HepG2 (cell line): ENCODE data around the gene GZF1. TPM values are rescaled to one million over a fixed set of nuclear protein-coding genes. Genes with fewer than 3 reads are reported as not detected.

Experiments used
- AFF4 ChIP-seq: sonication (generic); formaldehyde crosslinking; IDR thresholded peaks from 2 replicates; pipeline ENCODE4 v1.4.0; 2020; ENCODE audit warnings: missing genetic modification reagents
- CEBPG ChIP-seq: IDR thresholded peaks from 2 replicates; pipeline ENCODE4 v1.6.1; 2016
- DBP ChIP-seq: sonication (generic); formaldehyde crosslinking; IDR thresholded peaks from 2 replicates; pipeline ENCODE4 v1.4.0; 2020; ENCODE audit warnings: missing genetic modification reagents; ENCODE audit errors: not compliant biosample characterization
- HMGXB3 ChIP-seq: sonication (generic); formaldehyde crosslinking; IDR thresholded peaks from 2 replicates; pipeline ENCODE4 v1.4.0; 2020; ENCODE audit warnings: missing genetic modification reagents, borderline replicate concordance
- MTA1 ChIP-seq: sonication (generic); formaldehyde crosslinking; IDR thresholded peaks from 2 replicates; pipeline ENCODE4 v1.4.0; 2020; ENCODE audit warnings: missing genetic modification reagents, mild to moderate bottlenecking, borderline replicate concordance
- PHF21A ChIP-seq: sonication (generic); formaldehyde crosslinking; IDR thresholded peaks from 2 replicates; pipeline ENCODE4 v1.5.0; 2020; ENCODE audit warnings: mild to moderate bottlenecking, missing genetic modification reagents
- PPARG ChIP-seq: conservative IDR thresholded peaks from 2 replicates; pipeline ENCODE4 v1.6.1; 2016; ENCODE audit warnings: missing biosample characterization, missing genetic modification reagents
- RAD51 ChIP-seq: fragments of 450-650 bp; IDR thresholded peaks from 2 replicates; pipeline ENCODE4 v1.6.1; 2016; ENCODE audit warnings: borderline replicate concordance
- RFX3 ChIP-seq: IDR thresholded peaks from 2 replicates; pipeline ENCODE4 v1.6.1; 2016; ENCODE audit warnings: missing biosample characterization, missing genetic modification reagents
- SMARCE1 ChIP-seq: fragments of 450-650 bp; IDR thresholded peaks from 2 replicates; pipeline ENCODE4 v1.6.1; 2017; ENCODE audit warnings: borderline replicate concordance
- SP140L ChIP-seq: sonication (generic); formaldehyde crosslinking; IDR thresholded peaks from 2 replicates; pipeline ENCODE4 v1.4.0; 2020; ENCODE audit warnings: missing genetic modification reagents, borderline replicate concordance
- TFAP4 ChIP-seq: sonication (generic); IDR thresholded peaks from 2 replicates; pipeline ENCODE4 v1.6.1; 2016; ENCODE audit warnings: low read depth, borderline replicate concordance
- USF2 ChIP-seq, 2 experiments: sonication (generic) in 1 of 2; formaldehyde crosslinking in 1 of 2; IDR thresholded peaks; 2 replicates each; pipeline versions ENCODE4 v1.5.1 to v1.6.1; 2011 to 2020; ENCODE audit warnings: borderline replicate concordance in 1 of 2, low read depth in 1 of 2, low read length in 1 of 2, mild to moderate bottlenecking in 1 of 2, missing genetic modification reagents in 1 of 2, moderate library complexity in 1 of 2
- ZNF432 ChIP-seq: sonication (generic); formaldehyde crosslinking; IDR thresholded peaks from 2 replicates; pipeline ENCODE4 v1.5.0; 2020; ENCODE audit warnings: missing genetic modification reagents, mild to moderate bottlenecking, borderline replicate concordance
- ZNF484 ChIP-seq: sonication (generic); formaldehyde crosslinking; IDR thresholded peaks from 2 replicates; pipeline ENCODE4 v1.5.1; 2020; ENCODE audit warnings: mild to moderate bottlenecking, low read depth, missing genetic modification reagents, borderline replicate concordance
- ZNF552 ChIP-seq: sonication (generic); formaldehyde crosslinking; IDR thresholded peaks from 2 replicates; pipeline ENCODE4 v1.9.0; 2022; ENCODE audit warnings: missing genetic modification reagents, mild to moderate bottlenecking, borderline replicate concordance
- ZNF775 ChIP-seq: sonication (generic); formaldehyde crosslinking; IDR thresholded peaks from 2 replicates; pipeline ENCODE4 v1.4.0; 2020; ENCODE audit warnings: missing genetic modification reagents, mild to moderate bottlenecking, moderate library complexity, borderline replicate concordance
- ZNF816 ChIP-seq: sonication (generic); formaldehyde crosslinking; IDR thresholded peaks from 2 replicates; pipeline ENCODE4 v1.8.0; 2022; ENCODE audit warnings: missing genetic modification reagents, mild to moderate bottlenecking, borderline replicate concordance
- polyA plus RNA-seq, 8 experiments: library from polyadenylated mRNA; depleted of rRNA in 3 of 8; stranded (reverse) in 7 of 8; unstranded in 1 of 8; fragments of >200 nt; fragmentation: Illumina TruSeq in 4 of 8; extraction: Trizol in 4 of 8; gene quantifications; 2 replicates each; pipeline versions ENCODE4 v1.2.1 to v1.2.3, GENCODE V29; 2011 to 2016; ENCODE audit warnings: low read depth in 4 of 8, missing spikeins in 1 of 8, mixed read lengths in 1 of 8; ENCODE audit not compliant: insufficient read depth in 1 of 8
- total RNA-seq, 5 experiments: library from RNA; depleted of rRNA; stranded (reverse); fragments of >200 nt; fragmentation: Illumina TruSeq; extraction: Trizol; gene quantifications; 2 replicates each; pipeline ENCODE4 v1.2.3, GENCODE V29; 2016; ENCODE audit warnings: low read depth in 1 of 5

GZF1 gene
- total and polyA plus RNA-seq, 2 of the 13 experiments (the other 11 are each of a cell fraction or from before 2014, with no cell fraction given), result 16.9 to 26.0 TPM

- TF ChIP-seq DBP (no peak), ZNF816 (no peak), TFAP4 (no peak), RFX3 (CRISPR knock-in tag) (no peak), ZNF432 (CRISPR knock-in tag) (no peak), CEBPG (peak; percentile 61), ZNF552 (CRISPR knock-in tag) (no peak), ZNF775 (CRISPR knock-in tag) (no peak), AFF4 (no peak), USF2 (IDR thresholded peaks at IDR 0.05; ENCODE audit: low read depth, low read length) (no peak), USF2 (CRISPR knock-in tag; IDR thresholded peaks at IDR 0.05; ENCODE audit: borderline replicate concordance) (no peak), RAD51 (no peak), SP140L (CRISPR knock-in tag) (peak; percentile 23; the same call in 1 of the 2 replicates), SMARCE1 (no peak), HMGXB3 (no peak), PHF21A (CRISPR knock-in tag) (no peak), PPARG (CRISPR knock-in tag) (no peak), MTA1 (CRISPR knock-in tag) (no peak), ZNF484 (CRISPR knock-in tag) (no peak)
These were observed 885 bp upstream of the GZF1 start (continued) for GRCh38 chr20:23361119-23361475.
